Pancreas (tissue), 10 donors: ENCODE results near the gene RNF157. TPM values are rescaled to one million over a fixed set of nuclear protein-coding genes. Genes with fewer than 3 reads are reported as not detected.

ENCODE experiments used
- ATAC-seq, 4 donors: fragments of 200-7000 bp; cut with Tn5 transposase; one replicate each; pipeline versions ENCODE4 v1.8.0 to v1.9.1; 2020; ENCODE audit warnings: mild to moderate bottlenecking in 4 of 4, moderate library complexity in 4 of 4
- DNase-seq, 6 donors: peaks; one replicate each; pipeline ENCODE4 v3.0.0-alpha.2; 2020
- FAIRE-seq: peaks from 2 replicates; lab custom pipeline; 2012; peaks lifted over from hg19 to GRCh38; lab: Jason Lieb, UNC
- H3K27ac ChIP-seq, 4 donors: fragments of 200-600 bp; sonication (generic); 1 replicate in 3 of 4; 2 replicates in 1 of 4; pipeline versions ENCODE4 v1.5.0 to v1.8.0; 2020
- H3K27me3 ChIP-seq, 4 donors: fragments of 200-600 bp; one replicate each; pipeline ENCODE4 v1.8.0; 2021
- H3K36me3 ChIP-seq, 3 donors: fragments of 200-600 bp; sonication (generic) in 1 of 3; one replicate each; pipeline versions ENCODE4 v1.5.0 to v1.8.0; 2020 to 2021
- H3K4me1 ChIP-seq, 3 donors: fragments of 200-600 bp; one replicate each; pipeline ENCODE4 v1.8.0; 2021
- H3K4me3 ChIP-seq, 4 donors: fragments of 200-600 bp; sonication (generic) in 2 of 4; one replicate each; pipeline versions ENCODE4 v1.5.0 to v1.8.0; 2020 to 2021
- H3K9me3 ChIP-seq, 4 donors: fragments of 200-600 bp; one replicate each; pipeline ENCODE4 v1.8.0; 2021
- WGBS, 2 donors: extraction: QIAGEN DNeasy Blood & Tissue Kit; methylation state at CpG; one replicate each; pipeline ENCODE4 v1.1.7; 2013; 5-methylcytosine and 5-hydroxymethylcytosine counted together
- intact Hi-C, 3 donors: fragments of 100-400 bp; cut with DNase I; formaldehyde crosslinking; loops; one replicate each; pipeline versions ENCODE4 v1.11.1 to v1.14.2; 2022
- polyA plus RNA-seq, 2 donors: library from polyadenylated mRNA; stranded (reverse); fragments of 200-250 nt; gene quantifications; one replicate each; pipeline ENCODE4 v1.2.3, GENCODE V29; 2013
- total RNA-seq, 6 donors: library from RNA; stranded (reverse); fragmentation: NEBNext Ultra II Directional in 4 of 6; extraction: Animal tissue kit (Norgen Biotek cat#: 25700) in 4 of 6; gene quantifications; one replicate each; pipeline versions ENCODE4 v1.2.1 to v1.2.4, GENCODE V29; 2021 to 2023
- TF ChIP-seq, protein P1 (sequence below), 4 donors: fragments of 200-600 bp; sonication (generic) in 3 of 4; IDR thresholded peaks; one replicate each; pipeline versions ENCODE4 v1.5.0 to v1.8.0; 2021; ENCODE audit warnings: antibody characterized with exemption in 4 of 4
- donor health status: healthy with polysubstance abuse.
- donor health status: DM: no; HTN: no; CAD: no; lungs with moderate emphysema.
- donor health status: DM: no; HTN: no; CAD: no.
- donor health status: control.
- donor health status: control.
- donor health status: Bipolar disorder and iron deficiency.
- donor health status: DM: yes; HTN: yes; CAD: no.
- donor health status: DM: no; HTN: no; CAD: no.
- donor health status: DM: no; HTN: no; CAD: no.
- donor health status: DM: yes; HTN: yes; CAD: no.

Gene RNF157
- total RNA-seq (1 to 10 TPM in 5 of 6 donors, under 1 TPM in 1; 0.87 to 4.0 (median 2.8) TPM), polyA plus RNA-seq (1 to 10 TPM; 3.4 to 6.4 TPM)

DNA sequence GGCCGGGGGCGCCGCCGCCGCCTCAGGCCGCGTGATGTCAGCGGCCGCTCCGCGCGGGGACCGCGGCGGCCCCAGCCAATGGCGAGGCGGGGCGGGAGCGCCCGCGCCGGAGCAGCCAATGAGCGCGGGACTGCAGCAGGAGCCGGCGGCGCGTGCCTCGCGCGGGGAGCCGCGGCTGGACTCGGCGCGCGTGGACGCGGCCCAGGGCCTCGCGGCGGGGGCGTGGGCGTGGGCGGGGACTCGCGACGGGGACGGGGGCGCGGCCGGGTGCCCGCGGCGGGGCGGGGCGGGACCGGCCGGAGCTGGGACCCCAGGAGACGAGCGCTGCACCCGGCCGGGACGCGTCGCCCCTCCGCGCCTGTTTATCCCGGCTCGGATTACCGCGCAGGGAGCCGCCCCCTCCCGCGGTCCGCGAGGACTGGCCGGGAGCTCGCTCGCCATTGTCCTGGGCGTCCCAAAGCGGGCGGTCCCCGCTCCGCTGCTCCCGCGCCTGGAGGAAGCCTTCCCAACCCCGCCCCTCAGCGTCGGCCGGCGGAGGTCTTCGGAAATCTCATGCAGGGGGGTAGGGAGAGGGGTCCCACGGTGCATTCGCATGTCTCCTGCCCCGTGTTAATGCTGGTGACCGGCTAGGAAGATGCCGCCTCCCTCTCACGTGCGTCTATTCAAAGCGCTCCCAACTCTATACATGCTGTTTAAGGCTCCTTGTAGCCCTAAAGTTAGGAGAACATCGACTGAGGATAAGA is at the start of gene RNF157:
RNF157 (minus strand) TSS at position 33 of the 743 bp plus-strand sequence. CDS start 253 bp downstream, outside the sequence.
- FAIRE-seq (no peak), ATAC-seq (peak; percentile 68 to 85 (median 82)), DNase-seq (peak in 5 of 6 donors; percentile 50 to 81 (median 69))
- no peaks in the 10 kb centered on the region for H3K27me3 ChIP-seq
- no peaks in the 10 kb centered on the region for H3K36me3 ChIP-seq
- WGBS, 2 donors: 1% methylated on average over 51 to 102 of the region's 102 CpGs
- no peaks in the 10 kb centered on the region for H3K9me3 ChIP-seq
- peaks cover 0 to 13% (median 10%) of the 10 kb centered on the region in 3 donors for H3K4me1 ChIP-seq
- peak within 1 kb of the TSS; percentile 49 to 72 (median 55) for H3K4me3 ChIP-seq
- TF ChIP-seq, protein P1, sequence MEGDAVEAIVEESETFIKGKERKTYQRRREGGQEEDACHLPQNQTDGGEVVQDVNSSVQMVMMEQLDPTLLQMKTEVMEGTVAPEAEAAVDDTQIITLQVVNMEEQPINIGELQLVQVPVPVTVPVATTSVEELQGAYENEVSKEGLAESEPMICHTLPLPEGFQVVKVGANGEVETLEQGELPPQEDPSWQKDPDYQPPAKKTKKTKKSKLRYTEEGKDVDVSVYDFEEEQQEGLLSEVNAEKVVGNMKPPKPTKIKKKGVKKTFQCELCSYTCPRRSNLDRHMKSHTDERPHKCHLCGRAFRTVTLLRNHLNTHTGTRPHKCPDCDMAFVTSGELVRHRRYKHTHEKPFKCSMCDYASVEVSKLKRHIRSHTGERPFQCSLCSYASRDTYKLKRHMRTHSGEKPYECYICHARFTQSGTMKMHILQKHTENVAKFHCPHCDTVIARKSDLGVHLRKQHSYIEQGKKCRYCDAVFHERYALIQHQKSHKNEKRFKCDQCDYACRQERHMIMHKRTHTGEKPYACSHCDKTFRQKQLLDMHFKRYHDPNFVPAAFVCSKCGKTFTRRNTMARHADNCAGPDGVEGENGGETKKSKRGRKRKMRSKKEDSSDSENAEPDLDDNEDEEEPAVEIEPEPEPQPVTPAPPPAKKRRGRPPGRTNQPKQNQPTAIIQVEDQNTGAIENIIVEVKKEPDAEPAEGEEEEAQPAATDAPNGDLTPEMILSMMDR (IDR thresholded peaks at IDR 0.05): no peak
- H3K27ac ChIP-seq: peak within 1 kb of the TSS in 3 of 4 donors; percentile 22 to 38 (median 24)
- intact Hi-C loops: no loop called here

- Histone ChIP-seq H3K36me3 (no peaks in the 10 kb centered on the region), H3K9me3 (no peaks in the 10 kb centered on the region), H3K4me3 (no peak overlapping the region), H3K27me3 (no peaks in the 10 kb centered on the region), H3K4me1 (peaks cover 0 to 7% (median 3%) of the 10 kb centered on the region in 3 donors), H3K27ac (no peak overlapping the region)
- WGBS, 2 donors: 73 to 76% methylated on average over 23 of the region's 23 CpGs
- DNase-seq (peak in 2 of 6 donors; percentile 59 to 76), FAIRE-seq (no peak), ATAC-seq (no peak)
- TF ChIP-seq, protein P1 (IDR thresholded peaks at IDR 0.05): no peak
- intact Hi-C loops: loop anchor here in 2 of 3 donors (5.0 to 10.0 kb wide), 3 partner anchors 57 to 264 kb away; no protein-coding TSS in a partner anchor
Measured at GRCh38 chr17:76281573-76282371, 41.5 kb upstream of the RNF157 start.

GRCh38 chr17:76280650-76281049 is 40.4 kb upstream of the RNF157 start:
- no peak for ATAC-seq
- Histone ChIP-seq H3K27me3 (no peaks in the 10 kb centered on the region), H3K36me3 (no peaks in the 10 kb centered on the region), H3K9me3 (no peaks in the 10 kb centered on the region), H3K4me1 (peaks cover 0 to 7% (median 3%) of the 10 kb centered on the region in 3 donors), H3K4me3 (no peak overlapping the region), H3K27ac (no peak overlapping the region)
- no peak for FAIRE-seq
- TF ChIP-seq, protein P1 (IDR thresholded peaks at IDR 0.05): no peak
- no peak for DNase-seq
- 79 to 87% methylated on average over 15 of the region's 15 CpGs for WGBS, 2 donors
- intact Hi-C loops: loop anchor here in 2 of 3 donors (5.0 to 10.0 kb wide), 3 partner anchors 56 to 263 kb away; no protein-coding TSS in a partner anchor

GRCh38 chr17:76279742-76280287 is 39.5 kb upstream of the RNF157 start:
- ATAC-seq: no peak
- TF ChIP-seq, protein P1 (IDR thresholded peaks at IDR 0.05): no peak
- no peaks in the 10 kb centered on the region for H3K36me3 ChIP-seq
- H3K27ac ChIP-seq: peak overlapping the region in 1 of 4 donors; percentile 46
- no peaks in the 10 kb centered on the region for H3K27me3 ChIP-seq
- FAIRE-seq: no peak
- intact Hi-C loops: loop anchor here in 2 of 3 donors (5.0 to 10.0 kb wide), 3 partner anchors 55 to 263 kb away; no protein-coding TSS in a partner anchor
- H3K9me3 ChIP-seq: no peaks in the 10 kb centered on the region
- H3K4me3 ChIP-seq: no peak overlapping the region
- DNase-seq: peak in 3 of 6 donors; percentile 28 to 73 (median 45)
- WGBS, 2 donors: 74 to 80% methylated on average over 13 to 15 of the region's 15 CpGs
- peaks cover 0 to 7% (median 3%) of the 10 kb centered on the region in 3 donors for H3K4me1 ChIP-seq
